ENCODE measurements around the gene ICAM1.
"Not testable (repeated sequence)": the region's sequence is repeated elsewhere in the genome, so short reads cannot be mapped to it uniquely, and the experiment has no call there.

The ICAM1 gene, protein sequence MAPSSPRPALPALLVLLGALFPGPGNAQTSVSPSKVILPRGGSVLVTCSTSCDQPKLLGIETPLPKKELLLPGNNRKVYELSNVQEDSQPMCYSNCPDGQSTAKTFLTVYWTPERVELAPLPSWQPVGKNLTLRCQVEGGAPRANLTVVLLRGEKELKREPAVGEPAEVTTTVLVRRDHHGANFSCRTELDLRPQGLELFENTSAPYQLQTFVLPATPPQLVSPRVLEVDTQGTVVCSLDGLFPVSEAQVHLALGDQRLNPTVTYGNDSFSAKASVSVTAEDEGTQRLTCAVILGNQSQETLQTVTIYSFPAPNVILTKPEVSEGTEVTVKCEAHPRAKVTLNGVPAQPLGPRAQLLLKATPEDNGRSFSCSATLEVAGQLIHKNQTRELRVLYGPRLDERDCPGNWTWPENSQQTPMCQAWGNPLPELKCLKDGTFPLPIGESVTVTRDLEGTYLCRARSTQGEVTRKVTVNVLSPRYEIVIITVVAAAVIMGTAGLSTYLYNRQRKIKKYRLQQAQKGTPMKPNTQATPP

GRCh38 chr19:10270616-10271394 lies at the start of gene ICAM1:
TSS of gene ICAM1 (plus strand) at chr19:10271120. CDS start at chr19:10271160, 40 bp downstream.
- peak in 1 of 2 donors; percentile 63 for DNase-seq (ENCODE audit: low read depth in 1 of 2, low spot score in 1 of 2)

DNA sequence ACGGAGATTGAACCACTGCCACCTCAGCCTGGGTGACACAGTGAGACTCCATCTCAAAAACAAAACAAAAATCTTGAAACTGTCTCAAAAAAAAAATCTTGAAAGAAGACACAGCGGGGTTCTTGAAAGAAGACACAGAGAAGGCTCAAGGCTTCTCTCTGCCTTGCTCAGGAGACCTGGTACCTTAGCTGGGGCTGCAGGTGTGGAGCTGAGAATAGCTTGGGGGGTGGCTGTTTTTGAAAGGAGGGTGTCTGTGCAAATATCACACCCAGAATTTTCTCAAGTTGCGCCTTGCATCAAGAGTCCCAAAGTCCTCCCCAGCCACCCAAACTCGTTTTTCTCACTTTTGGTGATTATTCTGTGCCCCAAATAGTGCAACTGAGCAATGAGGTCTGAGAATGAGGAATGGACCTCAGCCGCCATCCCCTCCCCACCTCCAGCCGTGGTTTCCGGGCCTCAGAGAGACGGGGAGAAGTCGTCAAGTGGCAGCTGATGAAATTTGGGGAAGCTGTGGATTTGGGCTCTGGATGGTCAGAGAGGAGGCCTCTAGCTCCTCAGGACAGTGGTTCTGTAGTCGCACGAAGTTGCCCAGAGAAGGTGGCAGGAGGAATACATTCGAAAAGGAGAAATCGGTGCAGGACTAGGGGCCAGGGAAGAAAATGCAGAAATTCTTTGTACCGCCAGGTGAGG lies 48.6 kb upstream of the ICAM1 start:
- no peak for DNase-seq (ENCODE audit: low read depth in 1 of 2, low spot score in 1 of 2)

DNA sequence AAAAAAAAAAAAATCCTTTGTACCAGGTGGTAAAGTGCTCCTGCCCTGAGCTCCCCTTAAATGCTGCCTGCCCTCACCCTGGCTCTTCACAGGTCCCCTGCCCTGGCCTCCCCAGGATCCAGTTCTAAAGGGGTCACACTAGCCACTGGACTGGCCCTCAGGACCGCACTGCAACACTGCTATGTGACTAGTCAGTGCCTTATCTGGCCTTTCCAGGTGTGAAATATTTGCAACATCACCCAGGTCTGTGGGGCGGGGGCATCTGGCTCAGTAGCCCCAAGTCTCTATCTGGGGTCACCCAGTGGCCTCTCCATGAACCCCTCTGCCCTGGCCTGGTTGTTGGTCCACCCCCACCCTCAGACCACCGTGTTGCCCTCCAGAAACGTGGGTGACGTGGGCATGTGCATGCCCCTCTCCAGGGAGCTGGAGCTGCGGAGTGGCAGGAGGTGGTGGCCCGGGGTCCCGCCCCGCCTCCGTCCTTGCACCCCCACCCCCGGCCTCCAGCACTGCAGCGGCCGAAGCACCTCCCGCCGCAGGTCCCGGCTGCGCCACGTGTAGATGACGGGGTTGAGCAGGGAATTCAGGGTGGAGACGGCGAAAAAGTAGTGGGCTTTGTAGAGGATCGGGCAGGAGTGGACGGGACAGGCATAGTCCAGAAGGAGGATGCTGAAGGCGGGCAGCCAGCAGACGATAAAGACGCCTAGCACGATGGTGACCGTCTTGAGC lies 47.3 kb upstream of the ICAM1 start:
- DNase-seq (ENCODE audit: low read depth in 1 of 2, low spot score in 1 of 2) = no peak

DNA sequence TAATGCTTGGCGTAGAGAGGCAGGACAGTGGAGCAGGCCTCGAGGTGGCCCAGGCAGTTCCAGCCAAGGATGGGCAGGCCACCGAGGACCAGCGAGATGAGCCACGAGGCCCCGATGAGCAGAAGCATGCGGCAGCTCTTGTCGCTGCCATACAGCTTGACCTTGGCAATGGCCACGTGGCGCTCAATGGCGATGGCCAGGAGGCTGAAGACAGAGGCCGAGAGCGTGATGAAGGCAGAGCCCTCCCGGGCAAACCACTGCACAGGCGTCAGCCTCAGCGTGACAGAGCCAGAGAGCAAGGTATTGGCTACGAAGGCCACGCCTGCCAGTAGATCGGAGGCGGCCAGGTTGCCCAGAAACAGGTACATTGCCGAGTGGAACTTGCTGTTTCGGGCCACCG lies 46.6 kb upstream of the ICAM1 start:
- no peak for DNase-seq (ENCODE audit: low read depth in 1 of 2, low spot score in 1 of 2)

DNA sequence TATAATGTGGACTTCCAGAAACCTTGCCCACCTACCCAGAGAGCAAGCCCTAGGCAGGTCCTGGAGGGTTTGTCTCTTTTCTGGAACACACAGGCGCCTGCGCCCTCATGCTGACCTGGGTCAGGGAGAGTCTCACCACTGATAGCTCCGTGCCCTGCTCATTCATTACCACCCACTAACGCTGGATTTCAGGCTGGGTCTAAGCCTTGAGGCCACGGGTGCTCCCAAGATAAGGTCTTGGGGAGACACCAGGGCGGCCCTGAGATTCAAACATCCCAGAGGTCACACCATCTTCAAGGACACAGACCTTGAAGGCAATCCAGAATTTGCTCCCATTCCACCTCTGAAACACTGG lies 44.9 kb upstream of the ICAM1 start:
- DNase-seq (ENCODE audit: low read depth in 1 of 2, low spot score in 1 of 2) = no peak

DNA sequence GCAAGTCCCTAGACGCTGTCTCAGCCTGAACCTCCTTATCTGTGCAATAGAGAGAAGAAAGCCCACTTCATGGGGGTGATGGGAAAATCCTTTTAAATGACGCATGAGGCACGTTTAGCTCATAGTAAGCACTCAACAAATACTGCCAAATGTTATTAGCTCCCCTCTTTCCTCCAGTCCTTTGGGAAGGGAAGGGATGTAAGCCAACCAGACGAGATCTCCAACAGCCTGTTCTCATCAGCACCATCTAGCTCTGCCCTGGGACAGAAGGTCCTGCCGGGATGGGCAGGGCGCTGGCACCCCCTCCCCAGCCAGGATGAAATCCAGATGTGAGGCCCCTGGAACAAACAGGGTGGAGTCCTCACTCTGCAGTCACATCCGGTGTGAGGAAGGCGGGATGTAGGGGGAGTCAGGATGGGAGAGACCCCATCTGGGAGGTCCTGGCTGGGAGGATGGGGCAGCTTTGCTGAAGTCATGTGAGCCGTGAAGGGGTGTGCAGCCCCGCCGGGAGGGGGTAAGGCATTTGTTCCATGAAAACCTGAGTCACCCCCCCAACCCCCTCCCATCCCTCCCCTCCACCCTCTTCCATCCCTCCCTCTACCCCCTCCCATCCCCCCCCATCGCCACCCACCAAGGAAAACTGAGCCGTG lies 44.4 kb upstream of the ICAM1 start:
- no peak for DNase-seq (ENCODE audit: low read depth in 1 of 2, low spot score in 1 of 2)

DNA sequence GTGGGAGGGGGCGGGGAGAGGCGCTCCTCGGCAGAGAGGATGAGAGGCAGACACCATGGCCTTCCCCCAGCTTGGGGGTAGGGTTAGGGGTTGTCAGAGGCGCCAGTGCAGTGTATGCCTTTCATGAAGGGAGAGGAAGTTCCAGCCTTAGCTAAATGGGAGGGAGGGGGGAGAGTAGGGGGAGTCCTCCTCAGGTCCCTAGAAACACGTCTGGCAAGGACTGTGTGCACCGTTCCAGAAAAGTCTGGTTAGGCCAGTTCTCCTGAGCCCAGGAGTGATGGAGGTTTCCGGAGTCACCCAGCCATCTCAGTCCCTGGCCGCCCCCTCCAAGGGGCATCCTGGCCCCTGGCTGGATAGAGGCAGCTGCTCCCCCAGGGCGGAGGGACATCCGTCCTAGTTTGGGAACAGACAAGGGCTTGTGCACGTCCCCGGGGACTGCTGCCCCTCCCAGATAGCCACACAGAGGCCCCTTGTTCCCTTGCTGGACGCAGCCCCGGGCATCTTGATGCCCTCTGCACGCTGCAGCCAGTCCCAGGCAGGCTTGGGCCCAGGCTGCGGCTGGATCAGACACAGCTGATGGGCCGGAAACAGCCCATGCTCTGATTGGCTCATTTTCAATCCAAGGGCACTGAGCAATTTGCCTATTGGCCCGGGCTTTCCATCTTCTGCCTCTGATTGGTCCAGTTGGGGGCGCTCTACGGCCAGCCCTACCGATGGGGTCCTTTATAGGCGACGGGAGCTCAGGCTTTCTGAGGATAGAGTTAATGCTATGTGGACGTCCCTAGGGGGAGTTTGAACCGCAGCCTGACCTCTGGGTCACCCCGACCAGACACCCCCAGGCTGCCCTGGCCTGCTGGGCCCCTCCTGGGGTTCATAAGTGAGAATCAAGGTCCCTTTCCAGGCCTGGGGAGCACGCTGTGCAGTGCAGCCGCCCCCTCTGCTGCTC lies 43.6 kb upstream of the ICAM1 start:
- no peak for DNase-seq (ENCODE audit: low read depth in 1 of 2, low spot score in 1 of 2)

DNA sequence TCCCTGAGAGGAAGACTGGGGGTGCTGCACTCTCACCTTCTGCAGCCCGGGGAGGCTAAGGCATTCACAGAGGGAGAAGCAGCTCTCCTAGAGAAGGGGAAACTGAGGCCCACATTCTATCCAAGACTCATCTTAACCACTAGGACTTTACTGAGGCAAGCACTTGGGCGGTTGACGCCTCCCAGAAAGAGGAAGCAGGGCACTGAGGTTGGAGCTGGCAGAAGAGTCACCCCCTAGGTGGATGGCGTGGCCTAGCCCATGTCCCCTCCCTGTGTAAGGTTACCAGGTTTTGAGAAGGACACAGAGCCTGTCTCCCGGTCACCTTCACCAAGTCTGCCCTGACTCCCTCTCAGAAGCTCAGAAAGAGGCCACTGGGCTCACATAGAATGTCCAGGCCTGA lies 42.5 kb upstream of the ICAM1 start:
- no peak for DNase-seq (ENCODE audit: low read depth in 1 of 2, low spot score in 1 of 2)

DNA sequence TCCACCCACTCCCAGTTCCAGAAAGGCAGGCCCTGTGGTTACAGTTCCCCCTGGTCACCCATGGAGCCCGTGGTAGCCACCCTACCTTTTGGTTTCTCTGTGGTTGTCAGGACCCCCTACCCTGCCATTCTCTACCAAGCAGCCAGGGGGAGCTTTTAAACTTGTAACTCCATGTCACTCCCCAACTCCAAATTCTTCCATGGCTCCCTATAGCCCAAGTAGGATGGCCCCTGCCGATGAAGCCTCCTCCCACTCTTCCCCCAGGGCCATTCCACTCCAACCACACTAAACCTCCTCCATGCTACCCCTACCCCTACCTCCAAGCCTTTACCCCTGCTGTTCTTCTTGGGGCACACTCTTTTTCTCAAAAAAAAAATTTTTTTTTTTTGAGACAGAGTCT lies 42.0 kb upstream of the ICAM1 start:
- no peak for DNase-seq (ENCODE audit: low read depth in 1 of 2, low spot score in 1 of 2)

DNA sequence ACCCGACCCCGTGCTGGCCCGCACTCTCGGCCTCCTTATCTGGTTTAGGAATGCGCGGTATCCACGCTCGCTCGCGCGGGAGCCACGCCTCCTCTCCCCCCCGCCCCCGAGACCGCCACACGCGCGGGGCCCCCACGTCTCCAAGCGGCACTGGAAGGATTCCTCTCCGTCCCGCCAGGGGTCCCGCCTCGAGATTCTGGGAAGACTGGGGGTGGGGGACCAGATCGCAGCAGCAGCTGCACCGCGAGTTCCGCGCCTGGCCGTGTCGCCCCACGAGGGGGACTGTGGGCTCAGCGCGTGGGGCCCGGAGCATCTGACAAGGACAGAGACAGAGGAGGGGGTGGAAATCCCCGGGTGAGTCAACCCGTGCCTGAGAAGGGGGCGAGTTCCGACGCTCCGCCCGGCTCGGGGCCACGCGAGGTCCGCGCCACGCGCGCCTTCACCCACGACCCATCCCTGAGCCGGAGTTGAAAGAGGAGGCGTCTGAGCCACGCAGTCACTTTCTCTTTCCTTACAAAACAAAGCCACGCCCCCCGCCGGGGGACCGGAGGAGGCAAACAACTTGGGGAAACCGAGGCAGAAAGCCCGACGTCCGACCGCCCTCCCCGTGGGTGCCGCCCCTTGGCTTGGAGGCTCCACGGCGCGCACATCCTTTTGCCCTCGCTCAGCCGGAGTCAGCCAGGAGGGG lies 40.6 kb upstream of the ICAM1 start:
- DNase-seq (ENCODE audit: low read depth in 1 of 2, low spot score in 1 of 2) = peak; percentile 25 to 57

- DNase-seq (ENCODE audit: low read depth in 1 of 2, low spot score in 1 of 2) = peak; percentile 30 to 56
Observed at GRCh38 chr19:10230861-10231611, 39.9 kb upstream of the ICAM1 start, which contains the start of gene S1PR2. TSS of gene S1PR2 (minus strand) at chr19:10231331. CDS start at chr19:10224905, 6,426 bp downstream.

DNA sequence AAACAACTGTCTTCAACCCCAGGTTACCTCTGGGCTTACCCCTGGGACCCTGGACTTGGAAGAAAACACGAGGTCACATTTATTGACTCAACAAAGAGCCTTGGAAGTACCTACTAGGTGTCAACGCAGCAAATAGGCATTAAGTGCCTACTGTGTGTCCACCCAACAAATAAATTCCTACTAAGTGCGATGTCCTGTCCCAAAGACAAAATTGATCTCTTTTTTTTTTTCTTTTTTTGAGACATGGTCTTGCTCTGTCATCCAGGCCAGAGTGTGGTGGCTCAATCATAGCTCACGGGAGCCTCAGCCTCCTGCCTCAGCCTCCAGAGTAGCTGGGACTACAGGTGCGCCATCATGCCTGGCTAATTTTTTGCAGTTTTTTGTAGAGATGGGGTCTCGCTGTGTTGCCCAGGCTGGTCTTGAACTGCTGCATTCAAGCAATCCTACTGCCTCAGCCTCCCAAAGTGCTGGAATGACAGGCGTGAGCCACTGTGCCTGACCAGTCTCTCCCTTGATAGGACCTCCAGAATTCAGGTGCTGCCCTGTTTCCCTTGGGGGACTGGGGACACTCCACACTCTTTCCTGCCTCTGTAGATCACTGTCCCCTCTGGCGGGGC lies 39.2 kb upstream of the ICAM1 start:
- DNase-seq (ENCODE audit: low read depth in 1 of 2, low spot score in 1 of 2) = no peak

DNA sequence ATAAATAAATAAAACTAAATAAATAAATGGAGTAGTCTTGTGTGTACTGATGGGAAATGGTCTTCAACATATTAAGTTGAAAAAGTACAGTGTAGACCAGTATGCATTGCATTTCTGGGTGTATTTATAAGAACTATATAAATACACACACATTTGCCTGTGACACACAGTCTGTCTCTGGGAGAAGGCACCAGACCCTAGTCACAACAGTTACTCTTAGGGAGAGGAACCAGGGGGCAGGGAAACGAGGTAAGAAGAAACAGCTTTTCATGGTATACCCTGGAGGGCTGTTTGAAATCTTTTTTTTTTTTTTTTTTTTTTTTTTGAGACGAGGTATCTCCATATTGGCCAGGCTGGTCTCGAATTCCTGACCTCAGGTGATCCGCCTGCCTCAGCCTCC lies 37.0 kb upstream of the ICAM1 start:
- no peak for DNase-seq (ENCODE audit: low read depth in 1 of 2, low spot score in 1 of 2)

- DNase-seq (ENCODE audit: low read depth in 1 of 2, low spot score in 1 of 2) = no peak
Observed at GRCh38 chr19:10235003-10235402, 35.9 kb upstream of the ICAM1 start.

GRCh38 chr19:10235409-10235808 lies 35.5 kb upstream of the ICAM1 start:
- DNase-seq (ENCODE audit: low read depth in 1 of 2, low spot score in 1 of 2) = not testable (repeated sequence)

- DNase-seq (ENCODE audit: low read depth in 1 of 2, low spot score in 1 of 2) = no peak
Observed at GRCh38 chr19:10237702-10238101, 33.2 kb upstream of the ICAM1 start.

GRCh38 chr19:10238172-10238783 lies 32.6 kb upstream of the ICAM1 start:
- no peak for DNase-seq (ENCODE audit: low read depth in 1 of 2, low spot score in 1 of 2)

Measured in activated T-helper 1 cell treated with anti-CD3 and anti-CD28 coated beads, Interleukin-2, amount 50 U/mL, for 16 hours (primary cell).